RCC 7860 (cell line): ENCODE measurements around the gene CALCB.
"Not testable (repeated sequence)": the region's sequence is repeated elsewhere in the genome, so short reads cannot be mapped to it uniquely, and the experiment has no call there.

Experiments
- DNase-seq: peaks from one replicate; pipeline ENCODE4 v3.0.0-alpha.2; 2015; ENCODE audit warnings: low spot score
- FAIRE-seq: peaks from 2 replicates; lab custom pipeline; 2012; peaks lifted over from hg19 to GRCh38; lab: Jason Lieb, UNC

The CALCB gene

GRCh38 chr11:15073361-15074205 lies at the start of gene CALCB:
TSS of gene CALCB (plus strand) at chr11:15073593. CDS start at chr11:15074719, 1,126 bp downstream.
- no peak for FAIRE-seq
- DNase-seq, result no peak

DNA sequence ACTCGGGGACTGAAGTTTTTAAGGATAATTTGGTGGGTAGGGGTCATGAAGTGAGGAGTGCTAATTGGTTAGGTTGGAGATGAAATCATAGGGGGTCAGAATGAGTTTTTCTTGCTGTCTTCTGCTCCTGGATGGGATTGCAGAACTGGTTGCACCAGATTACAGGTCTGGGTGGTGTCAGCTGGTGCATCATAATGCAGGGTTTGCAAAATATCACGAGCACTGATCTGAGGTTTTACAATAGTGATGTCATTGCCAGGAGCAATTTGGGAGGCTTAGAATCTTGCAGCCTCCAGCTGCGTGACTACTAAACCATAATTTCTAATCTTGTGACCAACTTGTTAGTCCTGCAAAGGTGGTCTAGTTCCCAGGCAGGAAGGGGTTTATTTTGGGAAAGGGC lies 46.4 kb upstream of the CALCB start:
- no peak for FAIRE-seq

GRCh38 chr11:15027956-15028355 lies 45.4 kb upstream of the CALCB start:
- FAIRE-seq (no peak), DNase-seq (no peak)

More for the DNA sequence above, 46.4 kb upstream of the CALCB start:
- no peak for DNase-seq

GRCh38 chr11:15028379-15028778 lies 45.0 kb upstream of the CALCB start:
- DNase-seq (no peak), FAIRE-seq (no peak)

- FAIRE-seq, result not testable (repeated sequence)
These were observed 41.4 kb upstream of the CALCB start for GRCh38 chr11:15031945-15032344.

DNA sequence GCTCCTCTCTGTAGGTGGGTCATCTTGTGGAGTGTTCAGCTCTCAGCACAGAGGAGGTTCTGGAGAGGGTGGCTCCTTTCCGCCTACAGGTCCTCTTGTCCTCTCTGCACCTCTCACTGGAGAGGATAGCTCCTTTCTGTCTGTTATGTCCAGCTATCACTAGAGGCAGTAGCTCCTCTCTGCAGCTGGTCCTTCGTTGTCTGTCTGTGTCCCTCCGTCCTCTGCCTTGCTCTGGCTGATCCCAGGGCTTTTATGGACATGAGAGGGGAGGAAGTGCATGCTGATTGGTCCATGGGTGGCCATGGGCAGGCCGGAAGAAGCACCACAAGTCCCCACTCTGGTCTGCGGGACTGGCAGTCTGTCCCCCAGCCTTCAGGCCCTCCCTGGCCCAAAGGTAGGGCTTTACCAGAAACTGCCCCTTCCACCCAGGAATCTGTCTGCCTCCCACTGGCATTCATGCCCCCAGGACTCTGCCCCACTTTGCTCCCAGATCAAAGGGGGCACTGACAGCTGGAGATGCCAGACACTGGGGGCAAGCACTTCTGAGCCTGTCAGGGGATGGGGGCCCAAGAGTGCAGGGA lies 38.6 kb upstream of the CALCB start:
- DNase-seq (no peak), FAIRE-seq (no peak)

More at GRCh38 chr11:15031945-15032344, 41.4 kb upstream of the CALCB start:
- DNase-seq, result not testable (repeated sequence)

DNA sequence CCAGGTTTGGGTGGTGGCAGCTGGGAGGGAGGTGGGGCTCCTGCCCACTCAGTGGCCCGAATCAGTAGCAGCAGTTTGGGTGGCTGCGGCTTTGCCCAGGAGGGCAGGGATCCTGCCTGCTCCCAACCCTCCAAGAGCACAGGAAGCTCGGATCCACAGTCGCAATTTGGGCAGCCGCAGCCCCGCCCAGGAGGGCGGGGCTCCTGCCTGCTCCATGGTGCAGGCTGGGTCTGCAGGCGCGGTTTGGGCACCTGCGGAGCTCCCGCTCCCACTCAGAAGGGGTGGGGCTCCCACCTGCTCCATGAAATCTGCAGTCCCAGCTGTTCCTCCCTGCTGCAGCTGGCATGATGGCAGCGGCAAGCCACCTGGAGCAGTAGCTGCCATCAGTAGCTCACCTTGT lies 38.1 kb upstream of the CALCB start:
- DNase-seq, result no peak
- no peak for FAIRE-seq

DNA sequence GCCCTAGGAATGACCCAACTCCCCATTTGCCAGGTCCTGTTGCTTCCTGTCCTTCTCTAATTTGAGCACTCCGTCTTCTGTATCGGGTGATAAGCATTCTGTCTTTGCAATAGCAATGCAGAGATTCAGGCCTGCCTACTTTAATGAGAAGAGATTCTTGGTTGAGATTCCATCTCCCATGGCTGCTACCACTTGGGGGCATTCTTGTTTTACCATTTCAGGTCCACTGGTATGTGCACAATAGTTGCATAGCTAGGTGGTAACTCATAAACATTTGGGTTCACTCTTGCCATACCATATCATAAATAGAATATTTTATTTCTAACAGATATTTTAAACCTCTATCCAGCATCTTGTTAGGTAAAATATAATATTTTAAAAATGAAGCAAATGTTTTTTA lies 34.4 kb upstream of the CALCB start:
- FAIRE-seq, result no peak
- no peak for DNase-seq

DNA sequence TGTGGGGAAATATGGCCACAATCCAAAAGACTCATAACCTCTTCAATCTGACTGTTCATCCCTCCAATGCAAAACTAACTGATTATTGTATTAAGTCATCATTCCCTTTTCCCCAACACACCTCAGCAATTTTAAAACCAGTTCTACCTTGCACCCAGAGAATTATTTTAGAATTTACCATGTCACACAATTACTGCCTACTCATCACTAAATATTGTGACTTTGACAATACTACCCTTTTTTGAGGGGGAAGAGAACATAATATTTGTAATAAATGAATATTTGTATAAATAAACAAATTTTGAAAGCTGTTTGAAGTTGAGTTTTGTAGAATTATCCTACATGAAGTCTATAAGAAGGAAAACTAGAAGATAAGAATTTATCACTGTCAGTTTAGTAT lies 28.2 kb upstream of the CALCB start:
- DNase-seq (no peak), FAIRE-seq (no peak)

DNA sequence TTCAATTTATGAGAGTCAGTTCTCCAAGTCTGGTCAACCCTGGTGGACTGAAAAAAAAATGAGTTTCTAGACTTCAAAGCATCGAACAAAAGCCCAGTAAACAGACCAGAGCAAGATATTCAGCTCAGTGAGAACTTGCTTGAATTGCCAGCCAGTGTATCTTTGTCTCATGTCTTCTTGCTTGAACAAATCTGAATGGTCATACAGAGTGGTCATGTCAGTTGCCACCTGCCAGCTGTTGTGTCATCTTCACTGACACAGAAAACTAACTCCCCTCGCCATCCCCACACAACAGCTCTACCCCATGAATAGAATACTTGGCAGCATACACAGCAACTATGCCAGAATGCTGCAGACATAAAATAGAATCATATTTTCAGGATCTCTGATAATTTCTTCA lies 27.5 kb upstream of the CALCB start:
- DNase-seq (no peak), FAIRE-seq (no peak)

DNA sequence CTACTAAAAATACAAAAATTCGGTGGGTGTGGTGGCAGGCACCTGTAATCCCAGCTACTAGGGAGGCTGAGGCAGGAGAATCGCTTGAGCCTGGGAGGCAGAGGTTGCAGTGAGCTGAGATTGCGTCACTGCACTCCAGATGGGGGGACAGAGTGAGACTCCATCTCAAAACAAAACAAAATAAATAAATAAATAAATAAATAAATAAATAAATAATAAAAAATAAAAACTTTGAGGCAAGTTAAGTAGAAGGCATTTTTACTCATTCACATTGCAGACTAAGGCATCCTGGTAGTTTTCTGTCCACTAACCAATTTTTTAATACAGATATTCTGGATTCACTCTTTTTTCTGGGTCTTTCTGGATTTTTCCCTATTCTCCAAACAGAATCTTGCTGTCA lies 26.7 kb upstream of the CALCB start:
- DNase-seq, FAIRE-seq: not testable (repeated sequence)

DNA sequence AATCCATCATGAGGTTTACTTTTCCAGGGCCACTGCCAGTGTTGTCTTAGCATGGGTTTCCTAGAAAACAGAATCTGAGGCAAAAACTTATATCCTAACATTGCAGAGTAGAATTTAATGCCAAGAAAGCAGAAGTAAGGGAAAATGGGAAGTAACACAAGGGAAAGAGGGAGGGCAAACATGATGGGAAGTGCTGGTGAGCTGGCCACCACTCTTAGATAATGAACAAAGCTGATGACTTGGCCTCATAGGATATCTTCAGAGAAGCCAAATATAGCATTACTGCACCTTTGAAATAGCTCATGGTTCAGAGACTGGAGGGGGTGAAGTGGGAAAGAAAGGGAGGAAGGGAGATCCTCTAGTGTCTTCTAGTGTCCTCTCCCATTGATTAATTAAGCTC lies 24.8 kb upstream of the CALCB start:
- FAIRE-seq, result no peak
- no peak for DNase-seq

DNA sequence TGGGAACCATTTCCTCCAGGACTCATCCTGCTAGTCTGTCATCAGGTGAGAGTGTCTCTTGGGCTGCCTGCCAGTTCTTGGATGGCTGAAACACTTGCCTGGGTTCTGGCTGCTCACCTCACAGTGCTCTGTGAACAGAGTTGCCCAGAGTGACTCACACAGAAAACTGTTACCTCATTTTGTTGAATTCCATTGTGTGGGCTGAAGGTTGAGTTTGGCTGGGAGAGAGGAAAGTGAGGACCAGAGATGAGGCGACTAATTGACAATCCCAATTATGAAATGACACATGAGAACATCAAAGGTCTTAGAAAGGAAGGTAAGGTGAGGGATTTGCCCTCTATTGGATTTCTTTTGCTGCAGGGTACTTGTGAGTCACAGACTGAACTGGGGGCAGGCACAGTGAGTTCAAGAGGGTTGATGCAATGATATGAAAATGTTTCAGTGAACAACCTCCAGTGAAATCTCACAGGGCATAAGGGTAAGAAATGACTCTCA lies 20.2 kb upstream of the CALCB start:
- FAIRE-seq (no peak), DNase-seq (peak; percentile 14)

- DNase-seq (peak; percentile 41), FAIRE-seq (no peak)
These were observed 17.6 kb upstream of the CALCB start for GRCh38 chr11:15055620-15056356.

GRCh38 chr11:15057329-15057728 lies 16.1 kb upstream of the CALCB start:
- no peak for FAIRE-seq
- no peak for DNase-seq

DNA sequence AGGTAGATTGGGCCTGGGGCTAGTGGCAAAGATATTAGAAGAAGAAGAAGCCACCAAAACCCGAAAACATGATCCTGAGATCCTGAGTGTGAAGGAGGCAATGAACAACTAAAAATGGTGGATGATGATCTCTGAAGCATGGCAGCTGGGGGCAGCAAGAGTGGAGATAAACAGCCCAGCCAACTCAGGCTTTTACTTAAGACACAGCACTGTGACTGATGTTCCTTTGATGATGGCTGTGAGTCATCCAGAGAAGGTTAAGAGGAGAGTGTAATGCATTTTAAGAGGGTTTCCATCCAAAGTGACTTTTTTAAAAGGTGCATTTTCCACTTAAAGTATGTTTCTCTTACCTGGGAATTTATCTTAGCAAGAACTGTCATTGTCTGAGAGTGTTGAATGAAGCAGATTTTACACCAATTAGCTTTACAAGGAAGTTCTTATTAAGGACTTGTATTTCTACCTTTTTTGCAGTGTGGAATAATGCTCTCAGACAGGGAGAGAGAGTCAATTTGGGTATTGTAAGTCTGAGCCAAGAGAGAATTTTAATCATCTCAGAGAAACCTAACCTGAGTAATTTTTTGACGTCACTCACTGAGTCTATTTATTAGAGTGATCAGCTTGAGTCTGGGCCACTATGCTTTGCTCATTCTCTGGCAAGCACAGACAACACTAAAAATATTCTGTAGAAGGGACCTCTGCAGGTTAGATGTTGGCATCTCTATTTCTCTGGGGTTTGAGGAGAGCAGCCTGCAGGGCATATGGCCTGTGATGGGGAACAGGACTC lies 14.1 kb upstream of the CALCB start:
- no peak for FAIRE-seq
- no peak for DNase-seq

DNA sequence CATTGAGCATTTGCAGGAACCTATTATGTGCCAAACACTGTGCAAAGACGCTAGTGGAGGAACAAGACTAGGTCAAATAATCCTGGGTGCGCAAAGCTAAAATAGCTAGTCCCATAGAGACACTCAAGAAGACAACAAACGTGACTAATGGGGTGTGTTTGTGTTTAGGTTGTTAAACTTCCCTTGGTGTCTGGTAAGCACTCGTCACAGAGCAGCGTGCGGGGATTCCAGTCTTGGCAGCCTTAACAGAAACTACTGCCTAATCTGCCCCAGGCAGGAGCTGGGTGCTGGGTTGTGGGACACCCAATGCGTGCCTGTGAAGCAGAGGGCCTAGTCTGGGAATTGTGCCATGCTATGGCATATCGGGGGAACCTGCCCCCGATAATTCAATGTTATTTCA lies 10.8 kb upstream of the CALCB start:
- no peak for DNase-seq
- no peak for FAIRE-seq

GRCh38 chr11:15069751-15070150 lies 3.6 kb upstream of the CALCB start:
- FAIRE-seq, DNase-seq: not testable (repeated sequence)

DNA sequence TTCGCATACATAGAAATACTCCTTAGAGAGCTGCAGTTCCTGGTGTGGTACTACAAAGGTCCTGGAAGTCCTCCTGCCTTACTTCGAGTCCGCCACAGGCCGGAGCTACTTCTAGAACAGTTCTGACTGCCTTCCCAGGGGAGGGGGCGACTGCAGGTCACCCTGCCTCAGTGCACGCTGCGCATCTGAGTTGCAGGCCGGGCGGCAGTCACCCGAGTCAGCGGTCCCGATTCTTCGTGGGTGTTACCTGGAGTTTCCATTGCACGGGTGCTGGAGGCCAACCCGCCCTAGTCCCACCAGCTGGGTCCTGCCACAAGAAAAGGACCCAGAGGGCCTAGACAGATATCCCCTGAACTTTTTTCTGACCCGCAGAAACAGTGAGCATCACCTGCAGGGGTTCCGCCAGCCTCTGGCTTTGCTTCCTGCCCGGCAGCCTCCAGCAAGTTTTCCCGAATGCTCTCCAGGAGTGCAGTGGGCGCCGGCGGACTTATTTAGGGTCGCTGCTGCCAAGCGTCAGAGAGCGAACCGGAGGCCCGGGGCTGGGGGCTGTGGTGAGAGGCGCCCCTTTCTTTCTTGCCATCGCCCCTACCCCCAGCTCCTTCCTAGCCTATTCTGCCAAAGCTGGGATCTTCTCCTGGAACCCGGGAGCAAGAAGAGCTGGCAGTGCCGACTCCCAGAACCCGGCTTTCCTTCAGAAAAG lies 1.7 kb upstream of the CALCB start:
- FAIRE-seq (no peak), DNase-seq (no peak)

GRCh38 chr11:15072551-15073143 lies 746 bp upstream of the CALCB start:
- no peak for FAIRE-seq

More at GRCh38 chr11:15072551-15073143, 746 bp upstream of the CALCB start:
- DNase-seq, result no peak
